ENCODE data around the gene CLEC4F. TPM values are rescaled to one million over a fixed set of nuclear protein-coding genes. Genes with fewer than 3 reads are reported as not detected.

Gene CLEC4F
- total and polyA plus RNA-seq, 2 of the 13 experiments (the other 11 are each of a cell fraction or from before 2014, with no cell fraction given) = 0.12 to 0.13 TPM

DNA sequence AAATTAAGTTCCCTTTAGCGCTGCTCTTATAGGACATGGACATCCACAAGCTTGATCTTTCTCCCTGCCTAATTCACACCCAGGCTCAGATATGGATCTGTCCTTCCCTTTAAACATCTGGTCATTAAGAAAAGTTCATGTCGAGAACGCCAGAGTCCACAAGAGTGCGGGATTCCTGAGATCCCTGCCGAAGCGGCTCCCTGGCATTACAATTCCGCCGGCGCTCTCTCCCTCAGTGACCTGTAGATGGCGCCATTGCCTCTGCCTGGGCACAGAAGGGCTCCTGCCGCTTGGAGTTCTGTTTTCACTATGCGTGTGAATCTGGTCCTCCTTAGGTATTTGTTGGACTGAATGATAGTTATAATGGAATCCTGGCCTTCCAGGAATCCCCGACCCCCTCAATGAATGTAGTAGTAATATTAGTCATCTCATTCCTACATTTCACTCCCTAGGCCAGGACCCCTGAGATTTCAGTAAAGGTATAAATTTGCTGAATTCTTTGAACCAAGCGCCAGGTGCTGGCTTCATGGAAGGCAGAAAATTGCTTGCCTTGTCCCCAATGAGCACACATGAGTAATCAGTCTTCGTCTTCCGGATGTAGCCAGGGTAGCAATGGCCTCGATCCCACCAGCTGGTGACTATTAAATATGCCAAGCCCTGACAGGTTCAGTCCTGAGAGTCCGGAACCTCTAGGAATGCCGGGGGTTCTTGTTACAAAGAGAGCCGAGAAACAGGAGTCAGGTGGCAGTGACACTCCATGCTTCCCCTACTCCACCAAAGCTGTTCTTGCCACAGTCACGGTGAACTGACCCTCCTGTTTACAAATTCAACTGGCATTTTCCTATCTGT is 41.6 kb upstream of the CLEC4F start (continued):
- TF ChIP-seq, protein P1, sequence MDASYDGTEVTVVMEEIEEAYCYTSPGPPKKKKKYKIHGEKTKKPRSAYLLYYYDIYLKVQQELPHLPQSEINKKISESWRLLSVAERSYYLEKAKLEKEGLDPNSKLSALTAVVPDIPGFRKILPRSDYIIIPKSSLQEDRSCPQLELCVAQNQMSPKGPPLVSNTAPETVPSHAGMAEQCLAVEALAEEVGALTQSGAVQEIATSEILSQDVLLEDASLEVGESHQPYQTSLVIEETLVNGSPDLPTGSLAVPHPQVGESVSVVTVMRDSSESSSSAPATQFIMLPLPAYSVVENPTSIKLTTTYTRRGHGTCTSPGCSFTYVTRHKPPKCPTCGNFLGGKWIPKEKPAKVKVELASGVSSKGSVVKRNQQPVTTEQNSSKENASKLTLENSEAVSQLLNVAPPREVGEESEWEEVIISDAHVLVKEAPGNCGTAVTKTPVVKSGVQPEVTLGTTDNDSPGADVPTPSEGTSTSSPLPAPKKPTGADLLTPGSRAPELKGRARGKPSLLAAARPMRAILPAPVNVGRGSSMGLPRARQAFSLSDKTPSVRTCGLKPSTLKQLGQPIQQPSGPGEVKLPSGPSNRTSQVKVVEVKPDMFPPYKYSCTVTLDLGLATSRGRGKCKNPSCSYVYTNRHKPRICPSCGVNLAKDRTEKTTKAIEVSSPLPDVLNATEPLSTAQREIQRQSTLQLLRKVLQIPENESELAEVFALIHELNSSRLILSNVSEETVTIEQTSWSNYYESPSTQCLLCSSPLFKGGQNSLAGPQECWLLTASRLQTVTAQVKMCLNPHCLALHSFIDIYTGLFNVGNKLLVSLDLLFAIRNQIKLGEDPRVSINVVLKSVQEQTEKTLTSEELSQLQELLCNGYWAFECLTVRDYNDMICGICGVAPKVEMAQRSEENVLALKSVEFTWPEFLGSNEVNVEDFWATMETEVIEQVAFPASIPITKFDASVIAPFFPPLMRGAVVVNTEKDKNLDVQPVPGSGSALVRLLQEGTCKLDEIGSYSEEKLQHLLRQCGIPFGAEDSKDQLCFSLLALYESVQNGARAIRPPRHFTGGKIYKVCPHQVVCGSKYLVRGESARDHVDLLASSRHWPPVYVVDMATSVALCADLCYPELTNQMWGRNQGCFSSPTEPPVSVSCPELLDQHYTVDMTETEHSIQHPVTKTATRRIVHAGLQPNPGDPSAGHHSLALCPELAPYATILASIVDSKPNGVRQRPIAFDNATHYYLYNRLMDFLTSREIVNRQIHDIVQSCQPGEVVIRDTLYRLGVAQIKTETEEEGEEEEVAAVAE (CRISPR knock-in tag; IDR thresholded peaks at IDR 0.05; ENCODE audit: borderline replicate concordance) = no peak
- peak; percentile 38; the same call in 1 of the 2 replicates for TF ChIP-seq IRF2 (CRISPR knock-in tag; IDR thresholded peaks at IDR 0.05)
- TF ChIP-seq TSC22D2 (CRISPR knock-in tag; IDR thresholded peaks at IDR 0.05; ENCODE audit: borderline replicate concordance) = no peak
- TF ChIP-seq RELA (CRISPR knock-in tag; IDR thresholded peaks at IDR 0.05) = no peak
- TF ChIP-seq YY1 (IDR thresholded peaks at IDR 0.05; ENCODE audit: insufficient read depth, insufficient replicate concordance, low read depth, low read length) = peak; percentile 51
- TF ChIP-seq ZNF644 (CRISPR knock-in tag; IDR thresholded peaks at IDR 0.05; ENCODE audit: low read depth) = no peak
- TF ChIP-seq MTA3 (CRISPR knock-in tag; IDR thresholded peaks at IDR 0.05) = no peak
- 0 out of 2 replicates have a peak, but pooled peaks have one; percentile 54 for TF ChIP-seq ZSCAN31 (CRISPR knock-in tag; IDR thresholded peaks at IDR 0.05; ENCODE audit: low read depth)
- TF ChIP-seq ZFP36 (IDR thresholded peaks at IDR 0.05; ENCODE audit: borderline replicate concordance, low read depth, low read length, partially characterized antibody) = no peak
- TF ChIP-seq ZSCAN25 (CRISPR knock-in tag; IDR thresholded peaks at IDR 0.05) = peak; percentile 39; the same call in 1 of the 2 replicates
- TF ChIP-seq, protein P2, sequence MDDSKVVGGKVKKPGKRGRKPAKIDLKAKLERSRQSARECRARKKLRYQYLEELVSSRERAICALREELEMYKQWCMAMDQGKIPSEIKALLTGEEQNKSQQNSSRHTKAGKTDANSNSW (CRISPR knock-in tag; IDR thresholded peaks at IDR 0.05; ENCODE audit: borderline replicate concordance) = peak; percentile 46; the same call in 1 of the 2 replicates
- TF ChIP-seq HOXA5 (CRISPR knock-in tag; IDR thresholded peaks at IDR 0.05) = no peak
- TF ChIP-seq, protein P3, sequence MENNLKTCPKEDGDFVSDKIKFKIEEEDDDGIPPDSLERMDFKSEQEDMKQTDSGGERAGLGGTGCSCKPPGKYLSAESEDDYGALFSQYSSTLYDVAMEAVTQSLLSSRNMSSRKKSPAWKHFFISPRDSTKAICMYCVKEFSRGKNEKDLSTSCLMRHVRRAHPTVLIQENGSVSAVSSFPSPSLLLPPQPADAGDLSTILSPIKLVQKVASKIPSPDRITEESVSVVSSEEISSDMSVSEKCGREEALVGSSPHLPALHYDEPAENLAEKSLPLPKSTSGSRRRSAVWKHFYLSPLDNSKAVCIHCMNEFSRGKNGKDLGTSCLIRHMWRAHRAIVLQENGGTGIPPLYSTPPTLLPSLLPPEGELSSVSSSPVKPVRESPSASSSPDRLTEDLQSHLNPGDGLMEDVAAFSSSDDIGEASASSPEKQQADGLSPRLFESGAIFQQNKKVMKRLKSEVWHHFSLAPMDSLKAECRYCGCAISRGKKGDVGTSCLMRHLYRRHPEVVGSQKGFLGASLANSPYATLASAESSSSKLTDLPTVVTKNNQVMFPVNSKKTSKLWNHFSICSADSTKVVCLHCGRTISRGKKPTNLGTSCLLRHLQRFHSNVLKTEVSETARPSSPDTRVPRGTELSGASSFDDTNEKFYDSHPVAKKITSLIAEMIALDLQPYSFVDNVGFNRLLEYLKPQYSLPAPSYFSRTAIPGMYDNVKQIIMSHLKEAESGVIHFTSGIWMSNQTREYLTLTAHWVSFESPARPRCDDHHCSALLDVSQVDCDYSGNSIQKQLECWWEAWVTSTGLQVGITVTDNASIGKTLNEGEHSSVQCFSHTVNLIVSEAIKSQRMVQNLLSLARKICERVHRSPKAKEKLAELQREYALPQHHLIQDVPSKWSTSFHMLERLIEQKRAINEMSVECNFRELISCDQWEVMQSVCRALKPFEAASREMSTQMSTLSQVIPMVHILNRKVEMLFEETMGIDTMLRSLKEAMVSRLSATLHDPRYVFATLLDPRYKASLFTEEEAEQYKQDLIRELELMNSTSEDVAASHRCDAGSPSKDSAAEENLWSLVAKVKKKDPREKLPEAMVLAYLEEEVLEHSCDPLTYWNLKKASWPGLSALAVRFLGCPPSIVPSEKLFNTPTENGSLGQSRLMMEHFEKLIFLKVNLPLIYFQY (CRISPR knock-in tag; IDR thresholded peaks at IDR 0.05; ENCODE audit: borderline replicate concordance) = 0 out of 2 replicates have a peak, but pooled peaks have one; percentile 25
- TF ChIP-seq, protein P4, sequence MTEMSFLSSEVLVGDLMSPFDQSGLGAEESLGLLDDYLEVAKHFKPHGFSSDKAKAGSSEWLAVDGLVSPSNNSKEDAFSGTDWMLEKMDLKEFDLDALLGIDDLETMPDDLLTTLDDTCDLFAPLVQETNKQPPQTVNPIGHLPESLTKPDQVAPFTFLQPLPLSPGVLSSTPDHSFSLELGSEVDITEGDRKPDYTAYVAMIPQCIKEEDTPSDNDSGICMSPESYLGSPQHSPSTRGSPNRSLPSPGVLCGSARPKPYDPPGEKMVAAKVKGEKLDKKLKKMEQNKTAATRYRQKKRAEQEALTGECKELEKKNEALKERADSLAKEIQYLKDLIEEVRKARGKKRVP (CRISPR knock-in tag; IDR thresholded peaks at IDR 0.05) = no peak
- peak; percentile 77 for TF ChIP-seq SALL1 (CRISPR knock-in tag; IDR thresholded peaks at IDR 0.05)
- TF ChIP-seq ZNF160 (CRISPR knock-in tag; IDR thresholded peaks at IDR 0.05) = 0 out of 2 replicates have a peak, but pooled peaks have one; percentile 36
- no peak for TF ChIP-seq KDM4B (CRISPR knock-in tag; IDR thresholded peaks at IDR 0.05)
- no peak for TF ChIP-seq TCF7 (IDR thresholded peaks at IDR 0.05; ENCODE audit: low read depth)

All from HepG2 (cell line).